H9 (cell line): Measurements from ENCODE around the gene PPARA. TPM values are rescaled to one million over a fixed set of nuclear protein-coding genes. Genes with fewer than 3 reads are reported as not detected.

Experiments used
- DNase-seq: peaks from one replicate; pipeline ENCODE4 v3.0.0-alpha.2; 2017
- H2AFZ ChIP-seq: one replicate; pipeline ENCODE4 v1.6.1; 2013; ENCODE audit warnings: mild to moderate bottlenecking, low read length, control low read depth, moderate library complexity
- H2AK5ac ChIP-seq: 2 replicates; pipeline ENCODE4 v1.6.1; 2013; ENCODE audit warnings: low read length, control low read depth, mixed read lengths; ENCODE audit not compliant: insufficient read length
- H2BK120ac ChIP-seq: one replicate; pipeline ENCODE4 v1.6.1; 2013; ENCODE audit warnings: low read depth, mild to moderate bottlenecking, low read length, control low read depth, inconsistent platforms; ENCODE audit not compliant: poor library complexity, severe bottlenecking
- H2BK12ac ChIP-seq: 2 replicates; pipeline ENCODE4 v1.6.1; 2013; ENCODE audit warnings: low read length, control low read depth, mixed read lengths, low read depth; ENCODE audit not compliant: insufficient read length
- H2BK15ac ChIP-seq: 2 replicates; pipeline ENCODE4 v1.6.1; 2013; ENCODE audit warnings: low read depth, low read length, control low read depth
- H2BK20ac ChIP-seq: one replicate; pipeline ENCODE4 v1.6.1; 2013; ENCODE audit warnings: low read depth, mild to moderate bottlenecking, low read length, control low read depth, inconsistent platforms; ENCODE audit not compliant: poor library complexity, severe bottlenecking
- H2BK5ac ChIP-seq: 2 replicates; pipeline ENCODE4 v1.6.1; 2013; ENCODE audit warnings: low read length, control low read depth, mixed read lengths; ENCODE audit not compliant: insufficient read length
- H3K14ac ChIP-seq: 2 replicates; pipeline ENCODE4 v1.6.1; 2013; ENCODE audit warnings: low read length, control low read depth; ENCODE audit not compliant: insufficient read depth
- H3K18ac ChIP-seq: 2 replicates; pipeline ENCODE4 v1.6.1; 2013; ENCODE audit warnings: low read depth, mild to moderate bottlenecking, mixed read lengths, low read length, control low read depth; ENCODE audit not compliant: insufficient read length
- H3K23ac ChIP-seq: 2 replicates; pipeline ENCODE4 v1.6.1; 2013; ENCODE audit warnings: low read length, control low read depth, mixed read lengths, low read depth; ENCODE audit not compliant: insufficient read length
- H3K23me2 ChIP-seq: 2 replicates; pipeline ENCODE4 v1.6.1; 2013; ENCODE audit warnings: low read depth, mild to moderate bottlenecking, mixed read lengths, low read length, control low read depth; ENCODE audit not compliant: insufficient read length, poor library complexity, severe bottlenecking
- H3K27ac ChIP-seq: 2 replicates; pipeline ENCODE4 v1.5.1; 2013; ENCODE audit warnings: low read length, control low read depth, mixed read lengths, low read depth; ENCODE audit not compliant: insufficient read length
- H3K27me3 ChIP-seq: 2 replicates; pipeline ENCODE4 v1.6.1; 2013; ENCODE audit warnings: low read length, control low read depth, inconsistent platforms; ENCODE audit not compliant: insufficient read depth
- H3K4ac ChIP-seq: 2 replicates; pipeline ENCODE4 v1.6.1; 2013; ENCODE audit warnings: low read depth, mild to moderate bottlenecking, control low read depth, inconsistent platforms, low read length, moderate library complexity
- H3K4me1 ChIP-seq: 2 replicates; pipeline ENCODE4 v1.6.1; 2013; ENCODE audit warnings: low read length, control low read depth, inconsistent platforms; ENCODE audit not compliant: insufficient read depth
- H3K4me2 ChIP-seq: 2 replicates; pipeline ENCODE4 v1.6.1; 2013; ENCODE audit warnings: low read length, control low read depth, mixed read lengths; ENCODE audit not compliant: insufficient read length, insufficient read depth
- H3K56ac ChIP-seq: 2 replicates; pipeline ENCODE4 v1.6.1; 2013; ENCODE audit warnings: low read depth, mild to moderate bottlenecking, mixed read lengths, low read length, control low read depth; ENCODE audit not compliant: insufficient read length
- H3K79me1 ChIP-seq: 2 replicates; pipeline ENCODE4 v1.6.1; 2013; ENCODE audit warnings: low read depth, mild to moderate bottlenecking, moderate library complexity, low read length, control low read depth, inconsistent platforms; ENCODE audit not compliant: insufficient read depth, poor library complexity, severe bottlenecking
- H3K79me2 ChIP-seq: 2 replicates; pipeline ENCODE4 v1.6.1; 2013; ENCODE audit warnings: low read length, control low read depth, inconsistent platforms; ENCODE audit not compliant: insufficient read depth
- H3K9ac ChIP-seq: 2 replicates; pipeline ENCODE4 v1.6.1; 2013; ENCODE audit warnings: low read length, control low read depth, mixed read lengths; ENCODE audit not compliant: insufficient read length; ENCODE audit errors: extremely low read depth
- H3K9me3 ChIP-seq: one replicate; pipeline ENCODE4 v1.6.1; 2013; ENCODE audit warnings: low read depth, low read length, inconsistent platforms; ENCODE audit not compliant: control insufficient read depth
- H3T11ph ChIP-seq: one replicate; pipeline ENCODE4 v1.6.1; 2013; ENCODE audit warnings: mild to moderate bottlenecking, low read length, control low read depth, inconsistent platforms
- H4K20me1 ChIP-seq: one replicate; pipeline ENCODE4 v1.6.1; 2013; ENCODE audit not compliant: control insufficient read depth, insufficient read length, insufficient read depth
- H4K5ac ChIP-seq: 2 replicates; pipeline ENCODE4 v1.6.1; 2013; ENCODE audit warnings: low read depth, mild to moderate bottlenecking, mixed read lengths, low read length, control low read depth; ENCODE audit not compliant: insufficient read length
- H4K8ac ChIP-seq: replicated peaks from 2 replicates; pipeline ENCODE4 v1.6.1; 2013; ENCODE audit warnings: low read length, control low read depth, mixed read lengths, low read depth; ENCODE audit not compliant: insufficient read length
- H4K91ac ChIP-seq: 2 replicates; pipeline ENCODE4 v1.6.1; 2013; ENCODE audit warnings: low read depth, mild to moderate bottlenecking, moderate library complexity, mixed read lengths, low read length, control low read depth; ENCODE audit not compliant: insufficient read length
- H3K27ac Mint-ChIP-seq, 3 experiments: 2 replicates in 2 of 3; 3 replicates in 1 of 3; pipeline ENCODE4 v1.8.0; 2020 to 2021; ENCODE audit warnings: mixed read lengths in 3 of 3, mild to moderate bottlenecking in 1 of 3, moderate library complexity in 1 of 3
- H3K27me3 Mint-ChIP-seq: 2 replicates; pipeline ENCODE4 v1.8.0; 2021; ENCODE audit warnings: low read depth, mild to moderate bottlenecking, moderate library complexity, mixed read lengths
- H3K36me3 Mint-ChIP-seq, 3 experiments: 2 replicates in 2 of 3; 3 replicates in 1 of 3; pipeline ENCODE4 v1.8.0; 2020 to 2021; ENCODE audit warnings: low read depth in 3 of 3, mixed read lengths in 3 of 3; ENCODE audit not compliant: insufficient read depth in 1 of 3
- H3K4me1 Mint-ChIP-seq, 2 experiments: 2 replicates each; pipeline ENCODE4 v1.8.0; 2020; ENCODE audit warnings: mixed read lengths in 2 of 2
- H3K4me3 Mint-ChIP-seq, 2 experiments: 2 replicates in 1 of 2; 3 replicates in 1 of 2; pipeline ENCODE4 v1.8.0; 2020 to 2021; ENCODE audit warnings: mild to moderate bottlenecking in 2 of 2, mixed read lengths in 2 of 2, moderate library complexity in 1 of 2
- H3K9me3 Mint-ChIP-seq, 2 experiments: 2 replicates in 1 of 2; 3 replicates in 1 of 2; pipeline ENCODE4 v1.8.0; 2020; ENCODE audit warnings: mild to moderate bottlenecking in 2 of 2, mixed read lengths in 2 of 2, moderate library complexity in 1 of 2
- WGBS: extraction: QIAGEN DNeasy Blood & Tissue Kit; methylation state at CpG from one replicate; pipeline ENCODE4 v1.1.7; 2013; ENCODE audit warnings: missing lambda C conversion rate, low lambda C conversion rate, mixed read lengths; ENCODE audit not compliant: insufficient read length; ENCODE audit errors: extremely low coverage; 5-methylcytosine and 5-hydroxymethylcytosine counted together
- total RNA-seq: library from RNA; stranded (reverse); gene quantifications from 2 replicates; pipeline ENCODE4 v1.2.1, GENCODE V29; 2021
- TF ChIP-seq, protein P1 (sequence below): fragments of 200-600 bp; sonication (generic); conservative IDR thresholded peaks from 3 replicates; pipeline ENCODE4 v1.8.0; 2021; ENCODE audit warnings: antibody characterized with exemption, mild to moderate bottlenecking

The PPARA gene
- total RNA-seq, 1 experiment from 2014 or later: 7.3 TPM

DNA sequence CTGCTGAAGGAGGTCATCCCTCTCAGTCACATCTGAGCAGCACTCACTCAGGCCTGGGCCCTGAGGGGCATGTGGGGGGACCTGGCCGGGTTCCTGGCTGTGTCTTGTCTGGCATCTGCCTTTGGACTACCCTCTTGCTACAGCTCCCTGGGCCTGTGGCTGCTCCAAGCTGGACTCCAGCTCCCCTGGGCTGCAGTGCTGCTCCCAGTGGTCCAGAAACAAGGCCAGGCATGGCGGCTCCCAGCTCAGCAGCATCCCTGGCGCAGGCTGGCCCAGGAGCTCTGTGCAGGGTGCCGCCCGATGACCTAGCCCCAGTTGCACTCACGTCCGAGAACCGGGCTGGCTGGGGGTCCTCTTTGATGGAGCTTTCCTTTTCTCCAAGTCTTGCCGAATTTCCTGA is 94.4 kb downstream of the PPARA start:
- no peak overlapping the region for H3K9ac ChIP-seq
- no peaks in the 10 kb centered on the region for H3K79me1 ChIP-seq
- H3K27me3 ChIP-seq: no peaks in the 10 kb centered on the region
- H3K14ac ChIP-seq: no peak overlapping the region
- H3K4me1 ChIP-seq: no peaks in the 10 kb centered on the region
- no peak overlapping the region for H4K91ac ChIP-seq
- H2BK12ac ChIP-seq: no peak overlapping the region
- no peak overlapping the region for H3K27ac ChIP-seq
- H3K23me2 ChIP-seq: no peaks in the 10 kb centered on the region
- peaks cover 1 to 8% (median 8%) of the 10 kb centered on the region in 3 experiments; a peak in 4 of 7 replicates for H3K36me3 Mint-ChIP-seq
- no peak overlapping the region for H4K8ac ChIP-seq
- no peaks in the 10 kb centered on the region for H3K79me2 ChIP-seq
- no CpG with 5 or more reads among the region's 9 CpGs for WGBS
- H2AFZ ChIP-seq: no peak overlapping the region
- H3K23ac ChIP-seq: no peak overlapping the region
- H2BK120ac ChIP-seq: no peak overlapping the region
- H3K4me1 Mint-ChIP-seq: peaks cover 0 to 4% of the 10 kb centered on the region in 2 experiments; a peak in 1 of 4 replicates
- H2BK20ac ChIP-seq: no peak overlapping the region
- DNase-seq: no peak
- H4K20me1 ChIP-seq: no peaks in the 10 kb centered on the region
- no peak overlapping the region for H2BK5ac ChIP-seq
- H3K9me3 Mint-ChIP-seq: no peaks in the 10 kb centered on the region
- H3K27me3 Mint-ChIP-seq: no peaks in the 10 kb centered on the region; the same call in 1 of the 2 replicates
- H3T11ph ChIP-seq: no peak overlapping the region
- H3K4ac ChIP-seq: no peak overlapping the region
- no peak overlapping the region for H4K5ac ChIP-seq
- H3K4me2 ChIP-seq: no peak overlapping the region
- no peaks in the 10 kb centered on the region for H3K9me3 ChIP-seq
- H3K56ac ChIP-seq: no peak overlapping the region
- H3K4me3 Mint-ChIP-seq: no peak overlapping the region
- H2AK5ac ChIP-seq: no peak overlapping the region
- H3K18ac ChIP-seq: no peak overlapping the region
- TF ChIP-seq, protein P1, sequence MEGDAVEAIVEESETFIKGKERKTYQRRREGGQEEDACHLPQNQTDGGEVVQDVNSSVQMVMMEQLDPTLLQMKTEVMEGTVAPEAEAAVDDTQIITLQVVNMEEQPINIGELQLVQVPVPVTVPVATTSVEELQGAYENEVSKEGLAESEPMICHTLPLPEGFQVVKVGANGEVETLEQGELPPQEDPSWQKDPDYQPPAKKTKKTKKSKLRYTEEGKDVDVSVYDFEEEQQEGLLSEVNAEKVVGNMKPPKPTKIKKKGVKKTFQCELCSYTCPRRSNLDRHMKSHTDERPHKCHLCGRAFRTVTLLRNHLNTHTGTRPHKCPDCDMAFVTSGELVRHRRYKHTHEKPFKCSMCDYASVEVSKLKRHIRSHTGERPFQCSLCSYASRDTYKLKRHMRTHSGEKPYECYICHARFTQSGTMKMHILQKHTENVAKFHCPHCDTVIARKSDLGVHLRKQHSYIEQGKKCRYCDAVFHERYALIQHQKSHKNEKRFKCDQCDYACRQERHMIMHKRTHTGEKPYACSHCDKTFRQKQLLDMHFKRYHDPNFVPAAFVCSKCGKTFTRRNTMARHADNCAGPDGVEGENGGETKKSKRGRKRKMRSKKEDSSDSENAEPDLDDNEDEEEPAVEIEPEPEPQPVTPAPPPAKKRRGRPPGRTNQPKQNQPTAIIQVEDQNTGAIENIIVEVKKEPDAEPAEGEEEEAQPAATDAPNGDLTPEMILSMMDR: no peak
- no peak overlapping the region for H2BK15ac ChIP-seq
- H3K27ac Mint-ChIP-seq: no peak overlapping the region
